Calu3 (cell line): ENCODE data around the gene CD300LD. TPM values are rescaled to one million over a fixed set of nuclear protein-coding genes. Genes with fewer than 3 reads are reported as not detected.

Experiments
- BruUV-seq: library from RNA; stranded (reverse); fragments of 400-500 nt; replicated peaks from 2 replicates; lab custom pipeline; 2021; lab: Mats Ljungman, UMichigan
- CTCF ChIA-PET: fragments of 300-600 bp; sonication (Branson Sonifier 250); formaldehyde crosslinking; loops from one replicate; lab custom pipeline; 2022; ENCODE audit warnings: antibody characterized with exemption; lab: Charles Lee
- DNase-seq: peaks from one replicate; pipeline ENCODE4 v3.0.0; 2022
- H3K27ac Mint-ChIP-seq: one replicate; pipeline ENCODE4 v1.8.0; 2022; ENCODE audit warnings: mixed read lengths; ENCODE audit not compliant: unreplicated experiment
- H3K27me3 Mint-ChIP-seq: one replicate; pipeline ENCODE4 v1.8.0; 2022; ENCODE audit warnings: mixed read lengths; ENCODE audit not compliant: unreplicated experiment
- H3K36me3 Mint-ChIP-seq: one replicate; pipeline ENCODE4 v1.8.0; 2022; ENCODE audit warnings: mild to moderate bottlenecking, moderate library complexity, mixed read lengths; ENCODE audit not compliant: insufficient read depth, unreplicated experiment
- H3K4me1 Mint-ChIP-seq: one replicate; pipeline ENCODE4 v1.8.0; 2022; ENCODE audit warnings: mild to moderate bottlenecking, low read depth, mixed read lengths; ENCODE audit not compliant: unreplicated experiment
- H3K4me3 Mint-ChIP-seq: one replicate; pipeline ENCODE4 v1.8.0; 2022; ENCODE audit warnings: mild to moderate bottlenecking, low read depth, moderate library complexity, mixed read lengths; ENCODE audit not compliant: unreplicated experiment
- H3K9me3 Mint-ChIP-seq: one replicate; pipeline ENCODE4 v1.8.0; 2022; ENCODE audit warnings: low read depth, mixed read lengths; ENCODE audit not compliant: unreplicated experiment
- CTCF ChIP-seq: fragments of 200-600 bp; IDR thresholded peaks from one replicate; pipeline ENCODE4 v1.8.0; 2022; ENCODE audit warnings: antibody characterized with exemption; ENCODE audit not compliant: unreplicated experiment
- intact Hi-C: fragments of 100-400 bp; cut with micrococcal nuclease; formaldehyde crosslinking; loops from one replicate; pipeline ENCODE4 v1.10.0; 2022; ENCODE audit not compliant: unreplicated experiment
- total RNA-seq: library from RNA; stranded (reverse); gene quantifications from 2 replicates; pipeline ENCODE4 v1.2.3, GENCODE V29; 2022

CD300LD gene
- total RNA-seq, 1 experiment from 2014 or later, result not detected

GRCh38 chr17:74536890-74537289 is 55.2 kb downstream of the CD300LD start:
- intact Hi-C loops, result no loop called here
- Mint-ChIP-seq H3K27ac (no peak overlapping the region), H3K27me3 (peaks cover 72% of the 10 kb centered on the region), H3K36me3 (no peaks in the 10 kb centered on the region), H3K4me3 (no peak overlapping the region), H3K4me1 (no peaks in the 10 kb centered on the region), H3K9me3 (no peaks in the 10 kb centered on the region)
- BruUV-seq, result no TSS peak
- no peak for TF ChIP-seq CTCF
- CTCF ChIA-PET, result no interaction called here
- no peak for DNase-seq

GRCh38 chr17:74532115-74532514 is 60.0 kb downstream of the CD300LD start:
- TF ChIP-seq CTCF, result no peak
- intact Hi-C loops, result loop anchor here (5.0 kb wide), 1 partner anchor 155 kb away; no protein-coding TSS in a partner anchor
- Mint-ChIP-seq H3K27ac (no peak overlapping the region), H3K27me3 (peaks cover 79% of the 10 kb centered on the region), H3K36me3 (no peaks in the 10 kb centered on the region), H3K9me3 (no peaks in the 10 kb centered on the region), H3K4me1 (no peaks in the 10 kb centered on the region), H3K4me3 (no peak overlapping the region)
- BruUV-seq, result no TSS peak
- CTCF ChIA-PET, result interaction anchor here (1.0 to 2.2 kb wide), 3 partner anchors 137 to 164 kb away, joined by 3 to 16 read pairs (median 5); partner anchors contain the start of gene GPR142
- no peak for DNase-seq

GRCh38 chr17:74531231-74531761 is 60.8 kb downstream of the CD300LD start, which contains the start of gene CD300LB:
Gene CD300LB (minus strand): TSS chr17:74531475. CDS start chr17:74531350, 125 bp downstream.
- CTCF ChIA-PET, result interaction anchor here (0.7 to 2.2 kb wide), 4 partner anchors 152 to 257 kb away, joined by 4 to 16 read pairs (median 4); partner anchors contain the start of gene GPR142
- H3K36me3 Mint-ChIP-seq, result no peaks in the 10 kb centered on the region
- DNase-seq, result no peak
- BruUV-seq, result no TSS peak
- no peaks in the 10 kb centered on the region for H3K4me1 Mint-ChIP-seq
- intact Hi-C loops, result loop anchor here (5.0 kb wide), 1 partner anchor 154 kb away; no protein-coding TSS in a partner anchor
- no peak within 1 kb of the TSS for H3K4me3 Mint-ChIP-seq
- H3K27ac Mint-ChIP-seq, result no peak within 1 kb of the TSS
- no peak for TF ChIP-seq CTCF
- H3K9me3 Mint-ChIP-seq, result no peaks in the 10 kb centered on the region
- peaks cover 79% of the 10 kb centered on the region for H3K27me3 Mint-ChIP-seq

- BruUV-seq, result no TSS peak
- intact Hi-C loops, result loop anchor here (5.0 kb wide), 1 partner anchor 153 kb away; no protein-coding TSS in a partner anchor
Observed at GRCh38 chr17:74530831-74531150, 61.3 kb downstream of the CD300LD start.

More at GRCh38 chr17:74530831-74531150, 61.3 kb downstream of the CD300LD start:
- no peak overlapping the region for H3K4me3 Mint-ChIP-seq
- no peak for DNase-seq
- no peaks in the 10 kb centered on the region for H3K36me3 Mint-ChIP-seq
- CTCF ChIA-PET, result interaction anchor here (0.7 kb wide), 2 partner anchors 168 to 258 kb away, joined by 4 read pairs; no protein-coding TSS in a partner anchor
- H3K27ac Mint-ChIP-seq, result no peak overlapping the region
- no peaks in the 10 kb centered on the region for H3K4me1 Mint-ChIP-seq
- peaks cover 79% of the 10 kb centered on the region for H3K27me3 Mint-ChIP-seq
- TF ChIP-seq CTCF, result no peak
- H3K9me3 Mint-ChIP-seq, result no peaks in the 10 kb centered on the region

Other genes starting within 250 kb of the CD300LD start
- gene BTBD17, start 230.4 kb downstream of the CD300LD start, total RNA-seq, result not detected in 2 replicates
- not detected in 2 replicates for gene GPR142, start 224.8 kb downstream of the CD300LD start, total RNA-seq
- gene GPRC5C, start 160.2 kb downstream of the CD300LD start, total RNA-seq, result 37.3 and 48.7 TPM in 2 replicates
- gene CD300A, start 125.6 kb downstream of the CD300LD start, total RNA-seq, result 0.45 TPM in 1 of 2 replicates, not detected in the other
- gene CD300LB, start 60.8 kb downstream of the CD300LD start, total RNA-seq, result not detected in 2 replicates
- gene CD300C, start 46.2 kb downstream of the CD300LD start, total RNA-seq, result not detected in 2 replicates
- not detected in 2 replicates for gene CD300H, start 24.8 kb downstream of the CD300LD start, total RNA-seq
- not detected in 2 replicates for gene CD300E, start 31.5 kb upstream of the CD300LD start, total RNA-seq
- gene CD300LF, start 120.6 kb upstream of the CD300LD start, total RNA-seq, result not detected in 2 replicates
- 0.21 TPM in 1 of 2 replicates, not detected in the other for gene RAB37, start 145.0 kb upstream of the CD300LD start, total RNA-seq
- 114 and 143 TPM in 2 replicates for gene NHERF1, start 156.3 kb upstream of the CD300LD start, total RNA-seq
- 66.5 and 74.7 TPM in 2 replicates for gene NAT9, start 184.1 kb upstream of the CD300LD start, total RNA-seq